HCT116 (cell line): Measurements from ENCODE around the gene PYGO2. TPM values are rescaled to one million over a fixed set of nuclear protein-coding genes. Genes with fewer than 3 reads are reported as not detected.

Source experiments
- ATAC-seq: fragments of 200-7000 bp; cut with Tn5 transposase; 2 replicates; pipeline ENCODE4 v1.9.1; 2020; ENCODE audit warnings: mild to moderate bottlenecking, moderate library complexity
- BruUV-seq: library from RNA; stranded (reverse); fragments of 400-500 nt; replicated peaks from 2 replicates; lab custom pipeline; 2021; lab: Mats Ljungman, UMichigan
- CTCF ChIA-PET: fragments of 300-600 bp; sonication (Branson Sonifier 250); formaldehyde crosslinking; loops from one replicate; lab custom pipeline; 2021; ENCODE audit warnings: antibody characterized with exemption; lab: Charles Lee
- POLR2A ChIA-PET: fragments of 300-600, 350-600 bp; sonication (Branson Sonifier 250); formaldehyde crosslinking; loops from one replicate; lab custom pipeline; 2021; ENCODE audit warnings: antibody characterized with exemption; lab: Charles Lee
- RAD21 ChIA-PET, 2 experiments: fragments of 300-600 bp; sonication (Branson Sonifier 250); formaldehyde crosslinking; loops; one replicate each; lab custom pipeline; 2023; ENCODE audit warnings: low total read pairs in 2 of 2; ENCODE audit not compliant: uncharacterized antibody in 2 of 2, unreplicated experiment in 2 of 2, low non-redundant PET in 1 of 2; lab: Charles Lee
- DNase-seq: peaks from one replicate; pipeline ENCODE4 v3.0.0-alpha.2; 2010; ENCODE audit warnings: low read depth, low spot score
- H2AFZ ChIP-seq: fragments of 200-600 bp; shearing (Covaris generic), sonication (generic); 2 replicates; pipeline ENCODE4 v1.6.1; 2017; ENCODE audit warnings: low read depth, mixed run types, mixed read lengths, antibody characterized with exemption, low read length; ENCODE audit not compliant: poor library complexity, severe bottlenecking
- H3K27ac ChIP-seq: 2 replicates; pipeline ENCODE4 v1.5.1; 2012; ENCODE audit warnings: low read depth, low read length
- H3K27me3 ChIP-seq: fragments of 200-600 bp; sonication (generic); 2 replicates; pipeline ENCODE4 v1.6.1; 2016; ENCODE audit warnings: mixed run types, low read length, mixed read lengths; ENCODE audit not compliant: insufficient read depth
- H3K36me3 ChIP-seq, 2 experiments: fragments of 200-500 bp in 1 of 2; fragments of 200-600 bp in 1 of 2; sonication (Bioruptor generic) in 1 of 2; sonication (generic) in 1 of 2; 2 replicates each; pipeline versions ENCODE4 v1.5.1 to v1.6.1; 2014 to 2016; ENCODE audit warnings: low read length in 2 of 2, inconsistent platforms in 1 of 2, mixed read lengths in 1 of 2, mixed run types in 1 of 2; ENCODE audit not compliant: insufficient read depth in 2 of 2, control insufficient read depth in 1 of 2
- H3K4me1 ChIP-seq, 2 experiments: fragments of 200-600 bp in 1 of 2; sonication (generic) in 1 of 2; 2 replicates each; pipeline versions ENCODE4 v1.5.1 to v1.6.1; 2012 to 2017; ENCODE audit warnings: low read length in 2 of 2, inconsistent platforms in 1 of 2, mild to moderate bottlenecking in 1 of 2, mixed read lengths in 1 of 2, mixed run types in 1 of 2, moderate library complexity in 1 of 2; ENCODE audit not compliant: insufficient read depth in 2 of 2, control insufficient read depth in 1 of 2
- H3K4me2 ChIP-seq: fragments of 200-600 bp; sonication (generic); 2 replicates; pipeline ENCODE4 v1.6.1; 2017; ENCODE audit warnings: mixed run types, low read length, mixed read lengths
- H3K4me3 ChIP-seq, 2 experiments: fragments of 200-600 bp in 1 of 2; sonication (generic) in 1 of 2; replicated peaks in 1 of 2; 2 replicates each; pipeline ENCODE4 v1.5.1; 2011 to 2016; ENCODE audit warnings: low read length in 2 of 2, control low read depth in 1 of 2, low read depth in 1 of 2, mild to moderate bottlenecking in 1 of 2, mixed read lengths in 1 of 2, mixed run types in 1 of 2
- H3K79me2 ChIP-seq: fragments of 200-600 bp; sonication (generic); 2 replicates; pipeline ENCODE4 v1.6.1; 2017; ENCODE audit warnings: mild to moderate bottlenecking, mixed run types, low read length, moderate library complexity, mixed read lengths; ENCODE audit not compliant: insufficient read depth
- H3K9ac ChIP-seq: fragments of 200-600 bp; sonication (generic); 2 replicates; pipeline ENCODE4 v1.6.1; 2016; ENCODE audit warnings: low read length, mixed read lengths
- H3K9me2 ChIP-seq: fragments of 200-600 bp; sonication (generic), shearing (Covaris generic); 2 replicates; pipeline ENCODE4 v1.6.1; 2017; ENCODE audit warnings: mixed run types, mild to moderate bottlenecking, moderate library complexity; ENCODE audit not compliant: insufficient read depth
- H3K9me3 ChIP-seq, 2 experiments: fragments of 200-500 bp in 1 of 2; fragments of 200-600 bp in 1 of 2; sonication (Bioruptor generic) in 1 of 2; sonication (generic) in 1 of 2; 2 replicates each; pipeline ENCODE4 v1.6.1; 2014 to 2017; ENCODE audit warnings: low read length in 2 of 2, mixed read lengths in 2 of 2, inconsistent platforms in 1 of 2, low read depth in 1 of 2, mild to moderate bottlenecking in 1 of 2, mixed run types in 1 of 2, moderate library complexity in 1 of 2; ENCODE audit not compliant: control insufficient read depth in 1 of 2, insufficient read depth in 1 of 2
- H4K20me1 ChIP-seq: fragments of 200-600 bp; sonication (generic), shearing (Covaris generic); 2 replicates; pipeline ENCODE4 v1.6.1; 2017; ENCODE audit warnings: mixed run types, mild to moderate bottlenecking, moderate library complexity; ENCODE audit not compliant: insufficient read depth
- ATF3 ChIP-seq: IDR thresholded peaks from 2 replicates; pipeline ENCODE4 v1.6.1; 2012
- CBX3 ChIP-seq: IDR thresholded peaks from 2 replicates; pipeline ENCODE4 v1.6.1; 2012; ENCODE audit warnings: low read depth
- CEBPB ChIP-seq: IDR thresholded peaks from 2 replicates; pipeline ENCODE4 v1.6.1; 2012; ENCODE audit warnings: low read depth
- CTCF ChIP-seq, 3 experiments: fragments of 200-600 bp in 1 of 3; sonication (generic) in 1 of 3; IDR thresholded peaks in 2 of 3; conservative IDR thresholded peaks in 1 of 3; 2 replicates each; pipeline ENCODE4 v1.5.1; 2012 to 2017; ENCODE audit warnings: low read depth in 2 of 3, low read length in 2 of 3, antibody characterized with exemption in 1 of 3, borderline replicate concordance in 1 of 3, control low read depth in 1 of 3, mild to moderate bottlenecking in 1 of 3, mixed read lengths in 1 of 3, mixed run types in 1 of 3, moderate library complexity in 1 of 3; ENCODE audit not compliant: insufficient read depth in 1 of 3
- FOSL1 ChIP-seq: IDR thresholded peaks from 2 replicates; pipeline ENCODE4 v1.6.1; 2012; ENCODE audit warnings: low read depth
- JUND ChIP-seq: IDR thresholded peaks from 2 replicates; pipeline ENCODE4 v1.6.1; 2012
- POLR2AphosphoS5 ChIP-seq: IDR thresholded peaks from 2 replicates; pipeline ENCODE4 v1.6.1; 2011; ENCODE audit warnings: mild to moderate bottlenecking, low read depth, low read length, moderate library complexity
- SRF ChIP-seq: IDR thresholded peaks from 2 replicates; pipeline ENCODE4 v1.6.1; 2012; ENCODE audit warnings: low read depth
- ZBTB33 ChIP-seq: IDR thresholded peaks from 2 replicates; pipeline ENCODE4 v1.6.1; 2011; ENCODE audit warnings: mild to moderate bottlenecking, low read length, moderate library complexity; ENCODE audit not compliant: insufficient replicate concordance; ENCODE audit errors: extremely low read depth
- ZFX ChIP-seq: fragments of 450-650 bp; IDR thresholded peaks from 2 replicates; pipeline ENCODE4 v1.6.1; 2017
- ZNF274 ChIP-seq: fragments of 200-500 bp; sonication (Bioruptor generic); IDR thresholded peaks from 2 replicates; pipeline ENCODE4 v1.6.1; 2014; ENCODE audit warnings: mild to moderate bottlenecking, low read depth, low read length, inconsistent platforms
- intact Hi-C: fragments of 100-400 bp; cut with micrococcal nuclease; formaldehyde crosslinking; loops from 2 replicates; pipeline ENCODE4 v1.10.0; 2022
- total RNA-seq: library from RNA; stranded (reverse); gene quantifications from one replicate; pipeline ENCODE4 v1.2.1, GENCODE V29; 2021; ENCODE audit not compliant: unreplicated experiment

Gene PYGO2
- total RNA-seq, 1 experiment from 2014 or later: 37.2 TPM

- POLR2A ChIA-PET: interaction anchor here (1.0 to 1.1 kb wide), 2 partner anchors 8 to 26 kb away, joined by 3 read pairs; partner anchors contain the start of gene FLAD1
- intact Hi-C loops: no loop called here
Observed at GRCh38 chr1:154975409-154976059, 14.0 kb upstream of the PYGO2 start.

More at GRCh38 chr1:154975409-154976059, 14.0 kb upstream of the PYGO2 start:
- DNase-seq (no peak), ATAC-seq (no peak)
- H3K79me2 ChIP-seq: peaks cover 81% of the 10 kb centered on the region
- peak overlapping the region; percentile 61 to 70 for H3K4me3 ChIP-seq
- H4K20me1 ChIP-seq: no peaks in the 10 kb centered on the region
- no peaks in the 10 kb centered on the region for H3K9me2 ChIP-seq
- no peaks in the 10 kb centered on the region for H3K9me3 ChIP-seq
- CTCF ChIA-PET: no interaction called here
- peaks cover 28 to 56% of the 10 kb centered on the region in 2 experiments for H3K4me1 ChIP-seq
- no peak overlapping the region for H2AFZ ChIP-seq
- peaks cover 9 to 20% of the 10 kb centered on the region in 2 experiments for H3K36me3 ChIP-seq
- RAD21 ChIA-PET: no interaction called here
- H3K27me3 ChIP-seq: no peaks in the 10 kb centered on the region
- peak overlapping the region; percentile 86 for H3K27ac ChIP-seq
- BruUV-seq: TSS peak; percentile 66
- peak overlapping the region; percentile 86 for H3K9ac ChIP-seq
- peak overlapping the region; percentile 90 for H3K4me2 ChIP-seq
- no peak for TF ChIP-seq FOSL1
- no peak for TF ChIP-seq CBX3
- TF ChIP-seq ZNF274: no peak
- TF ChIP-seq CTCF (IDR thresholded peaks at IDR 0.05 in 2 of 3, conservative IDR thresholded peaks at IDR 0.05 in 1 of 3; ENCODE audit: borderline replicate concordance in 1 of 3, insufficient read depth in 1 of 3, low read depth in 2 of 3, low read length in 2 of 3): no peak
- TF ChIP-seq JUND: no peak
- no peak for TF ChIP-seq ZBTB33
- TF ChIP-seq SRF: no peak
- TF ChIP-seq POLR2AphosphoS5: no peak; the same call in 1 of the 2 replicates
- TF ChIP-seq CEBPB: no peak
- TF ChIP-seq ATF3: no peak
- no peak for TF ChIP-seq ZFX
- TF ChIP-seq, all 23 proteins: peak for 0
